GM06990 (cell line): Measurements from ENCODE around the gene PRM2.
"Not testable (repeated sequence)": the region's sequence is repeated elsewhere in the genome, so short reads cannot be mapped to it uniquely, and the experiment has no call there.

Experiments used
- DNase-seq: peaks from one replicate; pipeline ENCODE4 v3.0.0-alpha.2; 2011; ENCODE audit not compliant: insufficient read length; ENCODE audit errors: extremely low read depth
- H3K27me3 ChIP-seq: replicated peaks from 2 replicates; pipeline ENCODE4 v1.6.0; 2011; ENCODE audit warnings: low read length; ENCODE audit not compliant: control insufficient read depth, insufficient read depth
- H3K36me3 ChIP-seq: 2 replicates; pipeline ENCODE4 v1.5.1; 2011; ENCODE audit warnings: low read length; ENCODE audit not compliant: control insufficient read depth, insufficient read depth
- H3K4me3 ChIP-seq: replicated peaks from 2 replicates; pipeline ENCODE4 v1.5.1; 2011; ENCODE audit warnings: low read depth, mild to moderate bottlenecking, control low read depth, low read length
- TF ChIP-seq, protein P1 (sequence below): IDR thresholded peaks from 2 replicates; pipeline ENCODE4 v1.5.1; 2011; ENCODE audit warnings: low read length, control low read depth, mild to moderate bottlenecking, inconsistent platforms; ENCODE audit not compliant: insufficient read depth, poor library complexity, severe bottlenecking

The PRM2 gene

DNA sequence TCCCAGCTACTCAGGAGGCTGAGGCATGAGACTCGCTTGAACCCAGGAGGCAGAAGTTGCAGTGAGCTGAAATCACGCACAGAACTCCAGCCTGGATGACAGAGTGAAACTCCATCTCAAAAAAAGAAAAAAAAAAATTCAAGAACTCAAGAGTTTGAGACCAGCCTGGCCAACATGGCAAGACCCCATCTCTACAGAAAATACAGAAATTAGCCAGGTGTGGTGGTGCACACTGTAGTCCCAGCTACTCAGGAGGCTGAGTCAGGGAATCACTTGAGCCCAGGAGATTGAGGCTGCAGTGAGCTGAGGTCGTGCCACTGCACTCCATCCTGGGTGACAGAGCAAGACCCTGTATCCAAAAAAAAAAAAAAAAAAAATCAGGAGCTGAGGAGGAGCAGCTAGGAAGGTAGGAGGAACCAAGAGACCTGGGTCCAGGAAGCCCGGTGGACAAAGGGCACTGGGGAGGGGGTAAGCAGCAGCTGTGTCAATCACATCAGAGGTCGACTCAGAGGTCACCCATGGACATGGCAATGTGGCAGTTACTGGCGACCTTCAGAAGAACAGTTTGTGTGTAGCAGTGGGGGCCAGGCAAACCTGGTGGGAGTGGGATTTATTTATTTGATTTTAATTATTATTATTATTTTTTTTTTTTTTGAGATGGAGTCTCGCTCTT, 15.9 kb upstream of the PRM2 start:
- no peak for DNase-seq
- Histone ChIP-seq H3K36me3 (no peaks in the 10 kb centered on the region), H3K4me3 (no peak overlapping the region), H3K27me3 (no peaks in the 10 kb centered on the region)
- TF ChIP-seq, protein P1, sequence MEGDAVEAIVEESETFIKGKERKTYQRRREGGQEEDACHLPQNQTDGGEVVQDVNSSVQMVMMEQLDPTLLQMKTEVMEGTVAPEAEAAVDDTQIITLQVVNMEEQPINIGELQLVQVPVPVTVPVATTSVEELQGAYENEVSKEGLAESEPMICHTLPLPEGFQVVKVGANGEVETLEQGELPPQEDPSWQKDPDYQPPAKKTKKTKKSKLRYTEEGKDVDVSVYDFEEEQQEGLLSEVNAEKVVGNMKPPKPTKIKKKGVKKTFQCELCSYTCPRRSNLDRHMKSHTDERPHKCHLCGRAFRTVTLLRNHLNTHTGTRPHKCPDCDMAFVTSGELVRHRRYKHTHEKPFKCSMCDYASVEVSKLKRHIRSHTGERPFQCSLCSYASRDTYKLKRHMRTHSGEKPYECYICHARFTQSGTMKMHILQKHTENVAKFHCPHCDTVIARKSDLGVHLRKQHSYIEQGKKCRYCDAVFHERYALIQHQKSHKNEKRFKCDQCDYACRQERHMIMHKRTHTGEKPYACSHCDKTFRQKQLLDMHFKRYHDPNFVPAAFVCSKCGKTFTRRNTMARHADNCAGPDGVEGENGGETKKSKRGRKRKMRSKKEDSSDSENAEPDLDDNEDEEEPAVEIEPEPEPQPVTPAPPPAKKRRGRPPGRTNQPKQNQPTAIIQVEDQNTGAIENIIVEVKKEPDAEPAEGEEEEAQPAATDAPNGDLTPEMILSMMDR: no peak

DNA sequence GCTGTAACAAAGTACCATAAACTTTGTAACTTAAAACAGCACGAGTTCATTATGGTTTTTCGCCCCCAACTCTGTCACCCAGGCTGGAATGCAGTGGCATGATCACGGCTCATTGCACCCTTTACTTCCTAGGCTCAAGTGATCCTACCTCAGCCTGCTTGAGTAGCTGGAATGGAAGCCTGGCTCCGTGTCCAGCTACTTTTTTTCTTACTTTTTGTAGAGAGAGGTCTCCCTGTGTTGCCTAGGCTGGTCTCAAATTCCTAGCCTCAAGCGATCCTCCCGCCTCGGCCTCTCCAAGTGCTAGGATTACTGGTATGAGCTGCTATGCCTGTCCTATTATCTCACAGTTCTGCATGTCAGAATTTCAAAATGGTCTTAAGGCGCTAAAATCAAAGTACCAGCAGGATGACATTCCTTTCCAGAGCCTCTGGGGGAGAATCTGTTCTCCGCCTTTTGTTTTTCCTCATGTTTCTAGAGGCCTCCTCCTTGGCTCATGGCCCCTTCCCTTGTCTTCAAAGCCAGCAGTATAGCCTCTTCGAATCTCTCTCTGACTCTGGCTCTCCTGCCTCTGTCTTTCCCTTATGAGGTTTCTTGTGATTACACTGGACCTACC, 14.9 kb upstream of the PRM2 start:
- TF ChIP-seq, protein P1: no peak
- Histone ChIP-seq H3K36me3 (no peaks in the 10 kb centered on the region), H3K27me3 (no peaks in the 10 kb centered on the region), H3K4me3 (no peak overlapping the region)
- DNase-seq: no peak

DNA sequence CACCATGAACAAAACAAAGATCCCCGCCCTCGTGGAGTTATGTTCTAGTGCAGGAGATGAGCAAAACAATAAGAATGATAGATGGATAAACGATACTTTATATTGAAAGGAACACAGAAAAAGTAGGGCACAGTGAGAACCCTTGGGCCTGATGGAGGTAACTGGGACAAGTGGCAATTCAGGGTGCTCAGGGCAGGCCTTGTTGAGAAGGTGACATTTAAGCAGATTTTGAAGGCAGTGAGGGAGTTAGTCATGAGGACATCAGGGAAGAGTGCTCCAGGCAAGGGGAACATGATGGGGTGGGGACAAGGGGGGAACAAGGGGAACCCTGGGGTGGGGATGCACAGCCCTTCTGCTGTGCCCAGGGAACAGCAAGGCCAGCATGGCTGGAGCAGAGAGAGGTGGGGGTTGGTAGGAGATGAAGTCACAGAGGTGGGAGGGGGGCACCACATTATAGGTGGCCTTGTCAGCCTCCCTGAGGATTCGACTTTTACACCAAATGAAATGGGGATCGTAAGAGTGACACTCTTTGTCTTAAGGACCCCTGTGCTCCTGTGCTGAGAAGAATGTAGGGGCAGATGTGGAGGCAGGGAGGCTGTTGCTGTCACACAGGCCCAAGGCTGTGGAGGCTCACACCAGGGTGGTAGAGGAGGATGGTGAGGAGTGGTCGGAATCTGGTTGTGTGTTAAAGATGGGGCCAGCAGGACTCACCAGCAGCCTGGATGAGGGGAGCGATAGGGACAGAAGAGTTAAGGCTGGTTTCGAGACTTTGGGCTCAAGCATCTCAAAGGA, 14.0 kb upstream of the PRM2 start:
- TF ChIP-seq, protein P1: no peak
- Histone ChIP-seq H3K27me3 (no peaks in the 10 kb centered on the region), H3K36me3 (no peaks in the 10 kb centered on the region), H3K4me3 (no peak overlapping the region)
- DNase-seq: no peak

DNA sequence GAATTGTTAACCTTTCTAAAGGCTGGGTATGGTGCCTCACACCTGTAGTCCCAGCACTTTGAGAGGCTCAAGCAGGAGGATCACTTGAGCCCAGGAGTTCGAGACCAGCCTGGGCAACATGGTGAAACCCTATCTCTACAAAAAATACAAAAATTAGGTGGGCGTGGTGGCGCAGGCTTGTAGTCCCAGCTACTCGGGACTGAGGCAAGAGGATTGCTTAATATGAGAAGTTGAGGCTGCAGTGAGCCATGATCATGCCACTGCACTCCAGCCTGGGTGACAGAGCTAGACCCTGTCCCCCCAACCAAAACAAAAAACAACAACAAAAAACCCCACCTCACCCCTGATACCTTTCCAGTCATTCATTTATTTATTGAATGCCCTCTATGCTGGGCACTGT, 13.4 kb upstream of the PRM2 start:
- H3K4me3 ChIP-seq, H3K27me3 ChIP-seq, H3K36me3 ChIP-seq, DNase-seq: not testable (repeated sequence)

DNA sequence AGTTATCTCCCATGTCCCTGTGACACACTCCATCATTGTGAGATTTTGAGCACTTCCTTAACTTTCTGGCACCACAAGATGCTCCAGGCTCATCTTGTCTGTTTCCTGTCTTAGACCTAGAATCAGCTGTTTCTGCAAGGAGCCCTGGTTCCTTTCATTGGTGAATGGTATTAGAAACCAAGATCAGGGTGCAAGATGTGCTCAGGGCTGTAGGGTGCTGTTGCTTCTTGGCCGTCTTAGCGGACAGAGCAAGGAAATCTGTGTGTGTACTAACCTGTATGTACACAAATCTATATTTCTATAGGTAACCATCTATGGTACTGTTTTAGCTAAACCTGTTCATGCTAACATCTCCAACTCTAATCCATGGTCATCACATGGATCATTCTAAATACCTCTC, 12.9 kb upstream of the PRM2 start:
- TF ChIP-seq, protein P1: no peak
- DNase-seq: no peak
- H3K4me3 ChIP-seq: no peak overlapping the region
- H3K27me3 ChIP-seq: no peaks in the 10 kb centered on the region
- no peaks in the 10 kb centered on the region for H3K36me3 ChIP-seq

DNA sequence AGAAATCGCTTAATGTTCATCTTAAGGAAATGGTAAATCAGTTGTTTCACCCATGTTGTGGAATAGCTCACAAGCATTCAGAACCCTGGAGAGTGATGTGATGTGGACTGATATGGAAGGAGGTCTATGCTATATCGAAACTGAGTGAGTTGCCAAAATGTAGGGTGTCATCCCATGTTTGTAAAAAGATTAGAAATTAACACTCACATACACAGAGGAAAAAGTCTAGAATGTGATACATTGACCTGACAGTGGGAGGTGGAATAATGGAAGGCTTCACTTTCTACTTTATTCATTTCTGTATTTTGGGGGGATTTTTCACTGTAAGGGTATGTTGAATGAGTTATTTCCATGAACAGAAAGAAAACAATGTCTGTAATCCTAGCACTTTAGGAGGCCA, 9.6 kb upstream of the PRM2 start:
- DNase-seq: no peak
- TF ChIP-seq, protein P1: no peak
- Histone ChIP-seq H3K4me3 (no peak overlapping the region), H3K36me3 (no peaks in the 10 kb centered on the region), H3K27me3 (no peaks in the 10 kb centered on the region)
